ENCODE results near the gene RPS6KC1.
"Not testable (repeated sequence)": the region's sequence is repeated elsewhere in the genome, so short reads cannot be mapped to it uniquely, and the experiment has no call there.

The RPS6KC1 gene

GRCh38 chr1:213106298-213106697 is 55.3 kb downstream of the RPS6KC1 start:
- no peak for DNase-seq (ENCODE audit: low read depth in 2 of 2)

- DNase-seq (ENCODE audit: low read depth in 2 of 2): no peak
These were observed 56.6 kb downstream of the RPS6KC1 start for GRCh38 chr1:213107613-213108012.

GRCh38 chr1:213110349-213111300 is 59.6 kb downstream of the RPS6KC1 start:
- no peak for DNase-seq (ENCODE audit: low read depth in 2 of 2)

GRCh38 chr1:213111502-213111901 is 60.5 kb downstream of the RPS6KC1 start:
- no peak for DNase-seq (ENCODE audit: low read depth in 2 of 2)

- DNase-seq (ENCODE audit: low read depth in 2 of 2): not testable (repeated sequence)
These were observed 61.7 kb downstream of the RPS6KC1 start for GRCh38 chr1:213112723-213113122.

GRCh38 chr1:213117699-213118180 is 66.7 kb downstream of the RPS6KC1 start:
- DNase-seq (ENCODE audit: low read depth in 2 of 2): not testable (repeated sequence)

GRCh38 chr1:213119794-213120193 is 68.8 kb downstream of the RPS6KC1 start:
- DNase-seq (ENCODE audit: low read depth in 2 of 2): no peak

GRCh38 chr1:213120386-213120785 is 69.3 kb downstream of the RPS6KC1 start:
- DNase-seq (ENCODE audit: low read depth in 2 of 2): no peak

GRCh38 chr1:213120961-213121360 is 69.9 kb downstream of the RPS6KC1 start:
- DNase-seq (ENCODE audit: low read depth in 2 of 2): no peak

- DNase-seq (ENCODE audit: low read depth in 2 of 2): no peak
These were observed 71.5 kb downstream of the RPS6KC1 start for GRCh38 chr1:213122514-213122929.

GRCh38 chr1:213123087-213123486 is 72.0 kb downstream of the RPS6KC1 start:
- no peak for DNase-seq (ENCODE audit: low read depth in 2 of 2)

- no peak for DNase-seq (ENCODE audit: low read depth in 2 of 2)
These were observed 72.5 kb downstream of the RPS6KC1 start for GRCh38 chr1:213123536-213123935.

GRCh38 chr1:213124590-213124989 is 73.5 kb downstream of the RPS6KC1 start:
- DNase-seq (ENCODE audit: low read depth in 2 of 2): no peak

GRCh38 chr1:213125643-213126042 is 74.6 kb downstream of the RPS6KC1 start:
- no peak for DNase-seq (ENCODE audit: low read depth in 2 of 2)

GRCh38 chr1:213127074-213127473 is 76.0 kb downstream of the RPS6KC1 start:
- DNase-seq (ENCODE audit: low read depth in 2 of 2): no peak

- no peak for DNase-seq (ENCODE audit: low read depth in 2 of 2)
These were observed 81.0 kb downstream of the RPS6KC1 start for GRCh38 chr1:213131851-213132655.

GRCh38 chr1:213135572-213135971 is 84.5 kb downstream of the RPS6KC1 start:
- DNase-seq (ENCODE audit: low read depth in 2 of 2): no peak

GRCh38 chr1:213136190-213136917 is 85.3 kb downstream of the RPS6KC1 start:
- DNase-seq (ENCODE audit: low read depth in 2 of 2): no peak

- no peak for DNase-seq (ENCODE audit: low read depth in 2 of 2)
These were observed 87.3 kb downstream of the RPS6KC1 start for GRCh38 chr1:213138391-213138790.

GRCh38 chr1:213138892-213139291 is 87.9 kb downstream of the RPS6KC1 start:
- no peak for DNase-seq (ENCODE audit: low read depth in 2 of 2)

- DNase-seq (ENCODE audit: low read depth in 2 of 2): no peak
These were observed 97.9 kb downstream of the RPS6KC1 start for GRCh38 chr1:213148905-213149304.

- DNase-seq (ENCODE audit: low read depth in 2 of 2): not testable (repeated sequence)
These were observed 99.0 kb downstream of the RPS6KC1 start for GRCh38 chr1:213150090-213150489.
